ENCODE data around the gene ZNF688.
A peak's percentile ranks its signal among the peaks of the same experiment; 100 is the strongest.

GRCh38 chr16:30604316-30604947 is 32.9 kb upstream of the ZNF688 start:
- TF ChIP-seq CTCF (IDR thresholded peaks at IDR 0.05) (peak in 2 of 4 donors; percentile 4 to 6), POLR2A (IDR thresholded peaks at IDR 0.05) (peak; percentile 42)

All from right lobe of liver (tissue), 4 donors.